GM23338 (cell line): ENCODE measurements around the gene RBM38. TPM values are rescaled to one million over a fixed set of nuclear protein-coding genes. Genes with fewer than 3 reads are reported as not detected.

ENCODE experiments used
- ATAC-seq: fragments of 200-7000 bp; cut with Tn5 transposase; 3 replicates; pipeline ENCODE4 v1.9.1; 2020
- DNase-seq: peaks from one replicate; pipeline ENCODE4 v3.0.0-alpha.2; 2015; ENCODE audit warnings: low spot score
- H2AFZ ChIP-seq: fragments of 200-600 bp; sonication (generic); 2 replicates; pipeline ENCODE4 v1.8.0; 2016; ENCODE audit warnings: antibody characterized with exemption, mild to moderate bottlenecking, moderate library complexity
- H3F3A ChIP-seq: fragments of 200-600 bp; sonication (generic); replicated peaks from 2 replicates; pipeline ENCODE4 v1.8.0; 2017; ENCODE audit warnings: antibody characterized with exemption, mixed run types, low read depth
- H3K27ac ChIP-seq: fragments of 200-600 bp; sonication (generic); 2 replicates; pipeline ENCODE4 v1.6.1; 2016; ENCODE audit warnings: low read depth
- H3K27me3 ChIP-seq: fragments of 200-600 bp; sonication (generic); 2 replicates; pipeline ENCODE4 v1.8.0; 2016; ENCODE audit warnings: mild to moderate bottlenecking, mixed run types, moderate library complexity; ENCODE audit not compliant: insufficient read depth
- H3K36me3 ChIP-seq: fragments of 200-600 bp; sonication (generic); 2 replicates; pipeline ENCODE4 v1.8.0; 2016; ENCODE audit warnings: mild to moderate bottlenecking; ENCODE audit not compliant: insufficient read depth
- H3K4me1 ChIP-seq: fragments of 200-600 bp; sonication (generic); 2 replicates; pipeline ENCODE4 v1.8.0; 2016; ENCODE audit warnings: mild to moderate bottlenecking, moderate library complexity; ENCODE audit not compliant: insufficient read depth
- H3K4me2 ChIP-seq: fragments of 200-600 bp; sonication (generic); 2 replicates; pipeline ENCODE4 v1.7.1; 2017; ENCODE audit warnings: mixed run types
- H3K4me3 ChIP-seq: fragments of 200-600 bp; sonication (generic); 2 replicates; pipeline ENCODE4 v1.6.1; 2016; ENCODE audit warnings: mixed run types
- H3K79me2 ChIP-seq: fragments of 200-600 bp; sonication (generic); replicated peaks from 2 replicates; pipeline ENCODE4 v1.8.0; 2017; ENCODE audit warnings: mild to moderate bottlenecking; ENCODE audit not compliant: insufficient read depth
- H3K9me2 ChIP-seq: fragments of 200-600 bp; sonication (generic); 2 replicates; pipeline ENCODE4 v1.8.0; 2017; ENCODE audit not compliant: insufficient read depth
- H4K20me1 ChIP-seq: fragments of 200-600 bp; sonication (generic); replicated peaks from 2 replicates; pipeline ENCODE4 v1.8.0; 2017; ENCODE audit warnings: mild to moderate bottlenecking; ENCODE audit not compliant: insufficient read depth
- H3K27ac Mint-ChIP-seq: 2 replicates; pipeline ENCODE4 v1.8.0; 2020; ENCODE audit warnings: inconsistent platforms, mild to moderate bottlenecking, moderate library complexity, mixed read lengths
- H3K27me3 Mint-ChIP-seq: 3 replicates; pipeline ENCODE4 v1.8.0; 2022; ENCODE audit warnings: low read depth, mild to moderate bottlenecking, moderate library complexity, mixed read lengths, inconsistent platforms; ENCODE audit not compliant: insufficient read depth, poor library complexity
- H3K36me3 Mint-ChIP-seq: 3 replicates; pipeline ENCODE4 v1.8.0; 2021; ENCODE audit warnings: low read depth, mild to moderate bottlenecking, inconsistent platforms, moderate library complexity, mixed read lengths
- H3K4me1 Mint-ChIP-seq: 3 replicates; pipeline ENCODE4 v1.8.0; 2020; ENCODE audit warnings: mild to moderate bottlenecking, inconsistent platforms, mixed read lengths
- H3K4me3 Mint-ChIP-seq: 3 replicates; pipeline ENCODE4 v1.8.0; 2021; ENCODE audit warnings: moderate library complexity, mild to moderate bottlenecking, inconsistent platforms, mixed read lengths
- H3K9me3 Mint-ChIP-seq: 3 replicates; pipeline ENCODE4 v1.8.0; 2020; ENCODE audit warnings: moderate library complexity, mild to moderate bottlenecking, inconsistent platforms, mixed read lengths
- CREB1 ChIP-seq: fragments of 250-450 bp; sonication (Bioruptor Pico); IDR thresholded peaks from 2 replicates; pipeline ENCODE4 v1.5.0; 2020; ENCODE audit warnings: low read depth, mild to moderate bottlenecking, moderate library complexity
- EZH2 ChIP-seq: fragments of 200-600 bp; sonication (generic); IDR thresholded peaks from one replicate; pipeline ENCODE4 v1.8.0; 2017; ENCODE audit warnings: antibody characterized with exemption, mild to moderate bottlenecking, low read depth; ENCODE audit not compliant: unreplicated experiment
- EZH2phosphoT487 ChIP-seq: fragments of 200-600 bp; sonication (generic); IDR thresholded peaks from one replicate; pipeline ENCODE4 v1.8.1; 2018; ENCODE audit warnings: antibody characterized with exemption; ENCODE audit not compliant: unreplicated experiment
- JUNB ChIP-seq: IDR thresholded peaks from one replicate; pipeline ENCODE4 v1.6.1; 2016; ENCODE audit warnings: antibody characterized with exemption; ENCODE audit not compliant: unreplicated experiment
- NANOG ChIP-seq: IDR thresholded peaks from 2 replicates; pipeline ENCODE4 v1.6.1; 2016; ENCODE audit warnings: antibody characterized with exemption, borderline replicate concordance
- POLR2AphosphoS5 ChIP-seq: IDR thresholded peaks from 2 replicates; pipeline ENCODE4 v1.6.1; 2016; ENCODE audit warnings: antibody characterized with exemption, low read depth
- REST ChIP-seq: IDR thresholded peaks from one replicate; pipeline ENCODE4 v1.6.1; 2018; ENCODE audit warnings: antibody characterized with exemption; ENCODE audit not compliant: unreplicated experiment
- STAT1 ChIP-seq: IDR thresholded peaks from one replicate; pipeline ENCODE4 v1.6.1; 2016; ENCODE audit warnings: antibody characterized with exemption; ENCODE audit not compliant: unreplicated experiment
- ZNF114 ChIP-seq: fragments of 250-450 bp; sonication (Bioruptor Pico); IDR thresholded peaks from 2 replicates; pipeline ENCODE4 v1.5.0; 2020; ENCODE audit warnings: mild to moderate bottlenecking, moderate library complexity
- ZNF331 ChIP-seq: fragments of 250-450 bp; sonication (Bioruptor Pico); IDR thresholded peaks from 2 replicates; pipeline ENCODE4 v1.5.0; 2020; ENCODE audit warnings: low read depth, mild to moderate bottlenecking, moderate library complexity
- ZNF462 ChIP-seq: fragments of 250-450 bp; sonication (Bioruptor Pico); IDR thresholded peaks from 2 replicates; pipeline ENCODE4 v1.5.0; 2020; ENCODE audit warnings: mild to moderate bottlenecking, moderate library complexity
- polyA plus RNA-seq: library from polyadenylated mRNA; unstranded; fragments of >200 nt; fragmentation: Nextera tagmentation; extraction: Ambion mirVana; gene quantifications from 2 replicates; pipeline ENCODE4 v1.2.1, GENCODE V29; 2016
- total RNA-seq: library from RNA; depleted of rRNA; stranded (reverse); fragments of >200 nt; shearing (Covaris generic); gene quantifications from 2 replicates; pipeline ENCODE4 v1.2.3, GENCODE V29; 2014
- TF ChIP-seq, protein P1 (sequence below), 2 experiments: fragments of 200-600 bp in 1 of 2; sonication (generic) in 1 of 2; conservative IDR thresholded peaks; 2 replicates each; pipeline versions ENCODE4 v1.5.1 to v1.6.1; 2016 to 2017; ENCODE audit warnings: antibody characterized with exemption in 2 of 2, low read depth in 2 of 2, mild to moderate bottlenecking in 2 of 2, moderate library complexity in 1 of 2
- TF ChIP-seq, protein P2 (sequence below): IDR thresholded peaks from 2 replicates; pipeline ENCODE4 v1.6.1; 2016; ENCODE audit warnings: antibody characterized with exemption

The RBM38 gene
- total and polyA plus RNA-seq, 2 experiments from 2014 or later = 22.9 to 80.5 TPM

- Mint-ChIP-seq H3K4me1 (peaks cover 3% of the 10 kb centered on the region; the same call in 1 of the 3 replicates), H3K4me3 (no peak overlapping the region), H3K27me3 (peaks cover 9% of the 10 kb centered on the region), H3K9me3 (peaks cover 6% of the 10 kb centered on the region; the same call in 1 of the 3 replicates), H3K27ac (no peak overlapping the region), H3K36me3 (peaks cover 6% of the 10 kb centered on the region; the same call in 1 of the 3 replicates)
- H3K9me2 ChIP-seq = no peaks in the 10 kb centered on the region
- no peaks in the 10 kb centered on the region for H3F3A ChIP-seq
- H3K79me2 ChIP-seq = no peaks in the 10 kb centered on the region
- H4K20me1 ChIP-seq = no peaks in the 10 kb centered on the region
- H3K27ac ChIP-seq = no peak overlapping the region
- H3K4me1 ChIP-seq = no peaks in the 10 kb centered on the region
- no peaks in the 10 kb centered on the region for H3K36me3 ChIP-seq
- H3K4me3 ChIP-seq = no peak overlapping the region
- H3K27me3 ChIP-seq = no peaks in the 10 kb centered on the region
- H3K4me2 ChIP-seq = no peak overlapping the region
- TF ChIP-seq ZNF462 (CRISPR knock-in tag) = no peak
- TF ChIP-seq ZNF331 (CRISPR knock-in tag) = no peak
- no peak for TF ChIP-seq REST
- TF ChIP-seq, protein P1, sequence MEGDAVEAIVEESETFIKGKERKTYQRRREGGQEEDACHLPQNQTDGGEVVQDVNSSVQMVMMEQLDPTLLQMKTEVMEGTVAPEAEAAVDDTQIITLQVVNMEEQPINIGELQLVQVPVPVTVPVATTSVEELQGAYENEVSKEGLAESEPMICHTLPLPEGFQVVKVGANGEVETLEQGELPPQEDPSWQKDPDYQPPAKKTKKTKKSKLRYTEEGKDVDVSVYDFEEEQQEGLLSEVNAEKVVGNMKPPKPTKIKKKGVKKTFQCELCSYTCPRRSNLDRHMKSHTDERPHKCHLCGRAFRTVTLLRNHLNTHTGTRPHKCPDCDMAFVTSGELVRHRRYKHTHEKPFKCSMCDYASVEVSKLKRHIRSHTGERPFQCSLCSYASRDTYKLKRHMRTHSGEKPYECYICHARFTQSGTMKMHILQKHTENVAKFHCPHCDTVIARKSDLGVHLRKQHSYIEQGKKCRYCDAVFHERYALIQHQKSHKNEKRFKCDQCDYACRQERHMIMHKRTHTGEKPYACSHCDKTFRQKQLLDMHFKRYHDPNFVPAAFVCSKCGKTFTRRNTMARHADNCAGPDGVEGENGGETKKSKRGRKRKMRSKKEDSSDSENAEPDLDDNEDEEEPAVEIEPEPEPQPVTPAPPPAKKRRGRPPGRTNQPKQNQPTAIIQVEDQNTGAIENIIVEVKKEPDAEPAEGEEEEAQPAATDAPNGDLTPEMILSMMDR (conservative IDR thresholded peaks at IDR 0.05; ENCODE audit: low read depth in 2 of 2) = no peak
- TF ChIP-seq EZH2 = no peak
- TF ChIP-seq, protein P2, sequence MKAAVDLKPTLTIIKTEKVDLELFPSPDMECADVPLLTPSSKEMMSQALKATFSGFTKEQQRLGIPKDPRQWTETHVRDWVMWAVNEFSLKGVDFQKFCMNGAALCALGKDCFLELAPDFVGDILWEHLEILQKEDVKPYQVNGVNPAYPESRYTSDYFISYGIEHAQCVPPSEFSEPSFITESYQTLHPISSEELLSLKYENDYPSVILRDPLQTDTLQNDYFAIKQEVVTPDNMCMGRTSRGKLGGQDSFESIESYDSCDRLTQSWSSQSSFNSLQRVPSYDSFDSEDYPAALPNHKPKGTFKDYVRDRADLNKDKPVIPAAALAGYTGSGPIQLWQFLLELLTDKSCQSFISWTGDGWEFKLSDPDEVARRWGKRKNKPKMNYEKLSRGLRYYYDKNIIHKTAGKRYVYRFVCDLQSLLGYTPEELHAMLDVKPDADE = no peak
- no peak for TF ChIP-seq EZH2phosphoT487
- TF ChIP-seq POLR2AphosphoS5 = no peak
- no peak for TF ChIP-seq ZNF114
- TF ChIP-seq STAT1 = no peak
- no peak for TF ChIP-seq NANOG
- TF ChIP-seq JUNB = no peak
- no peak for TF ChIP-seq CREB1 (CRISPR knock-in tag)
- no peak overlapping the region for H2AFZ ChIP-seq
- DNase-seq = no peak
- no peak for ATAC-seq
Observed at GRCh38 chr20:57458400-57459160, 67.4 kb downstream of the RBM38 start.
